ENCODE measurements around the gene TMA7.

DNA sequence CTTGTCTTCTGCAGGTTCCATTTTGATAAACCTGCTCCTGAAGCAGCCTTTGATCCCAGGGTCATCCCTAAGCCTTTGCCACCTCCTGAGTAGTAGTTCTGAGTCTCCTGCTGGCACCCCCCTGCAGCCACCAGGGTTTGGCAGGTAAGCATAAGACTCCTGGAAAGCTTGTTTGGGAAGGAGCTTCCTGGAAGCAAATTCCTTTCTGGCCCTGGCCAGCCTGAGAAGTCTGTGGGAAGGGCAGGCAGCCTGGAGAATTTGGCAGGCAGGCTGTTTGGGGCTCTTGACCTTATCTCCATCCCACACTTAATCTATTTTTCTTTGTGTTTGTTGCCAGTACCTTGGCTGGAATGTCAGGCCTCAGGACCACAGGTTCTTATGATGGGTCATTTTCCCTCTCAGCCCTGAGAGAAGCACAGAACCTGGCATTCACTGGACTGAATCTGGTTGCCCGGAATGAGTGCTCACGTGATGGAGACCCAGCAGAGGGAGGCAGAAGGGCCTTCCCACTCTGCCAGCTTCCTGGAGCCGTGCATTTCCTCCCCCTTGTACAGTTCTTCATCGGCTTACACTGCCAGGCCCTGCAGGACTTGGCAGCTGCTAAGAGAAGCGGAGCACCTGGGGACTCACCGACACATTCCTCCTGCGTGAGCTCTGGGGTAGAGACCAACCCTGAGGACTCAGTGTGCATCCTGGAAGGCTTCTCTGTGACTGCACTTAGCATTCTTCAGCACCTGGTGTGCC lies 19.9 kb downstream of the TMA7 start:
- TF ChIP-seq POLR2AphosphoS5 (IDR thresholded peaks at IDR 0.05; ENCODE audit: low read depth, low read length) (no peak), POLR2A (IDR thresholded peaks at IDR 0.05; ENCODE audit: low read depth, low read length) (no peak), TAF1 (IDR thresholded peaks at IDR 0.05; ENCODE audit: low read depth, low read length) (no peak)
